Sciatic nerve (tissue), 2 donors: ENCODE results near the gene PRCP. TPM values are rescaled to one million over a fixed set of nuclear protein-coding genes. Genes with fewer than 3 reads are reported as not detected.

Source experiments
- ATAC-seq: fragments of 200-7000 bp; cut with Tn5 transposase; one replicate; pipeline ENCODE4 v1.9.1; 2020; ENCODE audit warnings: mild to moderate bottlenecking, moderate library complexity
- DNase-seq: peaks from one replicate; pipeline ENCODE4 v3.0.0-alpha.2; 2020; ENCODE audit warnings: low spot score
- intact Hi-C: fragments of 100-400 bp; cut with DNase I; formaldehyde crosslinking; loops from one replicate; pipeline ENCODE4 v1.14.2; 2022
- total RNA-seq: library from RNA; stranded (reverse); fragmentation: NEBNext Ultra II Directional; extraction: Animal tissue kit (Norgen Biotek cat#: 25700); gene quantifications from one replicate; pipeline ENCODE4 v1.2.1, GENCODE V29; 2021
- donor health status: DM: no; HTN: no; CAD: no.
- donor health status: DM: no; HTN: no; CAD: no.

PRCP gene
- total RNA-seq, 1 donor from 2014 or later = 82.7 TPM

GRCh38 chr11:82845356-82846353 is 54.6 kb downstream of the PRCP start:
- ATAC-seq (no peak), DNase-seq (no peak)
- intact Hi-C loops = no loop called here

- intact Hi-C loops = no loop called here
- ATAC-seq = no peak
- DNase-seq = no peak
These were observed 57.0 kb downstream of the PRCP start for GRCh38 chr11:82843057-82843795.

- no peak for DNase-seq
- peak; percentile 41 for ATAC-seq
- intact Hi-C loops = no loop called here
These were observed 58.2 kb downstream of the PRCP start for GRCh38 chr11:82842019-82842418.

- intact Hi-C loops = no loop called here
- DNase-seq (no peak), ATAC-seq (no peak)
These were observed 62.6 kb downstream of the PRCP start for GRCh38 chr11:82837650-82838049.

- intact Hi-C loops = no loop called here
- no peak for DNase-seq
- ATAC-seq = no peak
These were observed 67.2 kb downstream of the PRCP start for GRCh38 chr11:82832983-82833382.

- intact Hi-C loops = no loop called here
- no peak for ATAC-seq
- DNase-seq = no peak
These were observed 68.9 kb downstream of the PRCP start for GRCh38 chr11:82831364-82831763.

GRCh38 chr11:82830746-82831145 is 69.5 kb downstream of the PRCP start:
- no peak for DNase-seq
- ATAC-seq = no peak
- intact Hi-C loops = no loop called here

GRCh38 chr11:82829101-82829500 is 71.1 kb downstream of the PRCP start:
- ATAC-seq = no peak
- intact Hi-C loops = no loop called here
- no peak for DNase-seq

- no peak for ATAC-seq
- no peak for DNase-seq
- intact Hi-C loops = no loop called here
These were observed 71.8 kb downstream of the PRCP start for GRCh38 chr11:82828472-82828871.

- ATAC-seq (no peak), DNase-seq (no peak)
- intact Hi-C loops = no loop called here
These were observed 73.7 kb downstream of the PRCP start for GRCh38 chr11:82826526-82826925.

- intact Hi-C loops = no loop called here
- ATAC-seq (no peak), DNase-seq (no peak)
These were observed 76.3 kb downstream of the PRCP start for GRCh38 chr11:82823647-82824619.

GRCh38 chr11:82818409-82819043 is 81.7 kb downstream of the PRCP start:
- ATAC-seq (no peak), DNase-seq (no peak)
- intact Hi-C loops = no loop called here

GRCh38 chr11:82815406-82815805 is 84.8 kb downstream of the PRCP start:
- ATAC-seq (no peak), DNase-seq (no peak)
- intact Hi-C loops = no loop called here

GRCh38 chr11:82814379-82814778 is 85.9 kb downstream of the PRCP start:
- intact Hi-C loops = no loop called here
- no peak for DNase-seq
- ATAC-seq = no peak

GRCh38 chr11:82811369-82811768 is 88.9 kb downstream of the PRCP start:
- intact Hi-C loops = no loop called here
- ATAC-seq = no peak
- no peak for DNase-seq

GRCh38 chr11:82810738-82811137 is 89.5 kb downstream of the PRCP start:
- intact Hi-C loops = no loop called here
- no peak for ATAC-seq
- no peak for DNase-seq

- intact Hi-C loops = no loop called here
- DNase-seq (no peak), ATAC-seq (no peak)
These were observed 89.9 kb downstream of the PRCP start for GRCh38 chr11:82810326-82810725.

- intact Hi-C loops = no loop called here
- ATAC-seq (no peak), DNase-seq (no peak)
These were observed 92.6 kb downstream of the PRCP start for GRCh38 chr11:82807646-82808045.

GRCh38 chr11:82802710-82803109 is 97.5 kb downstream of the PRCP start:
- ATAC-seq (no peak), DNase-seq (no peak)
- intact Hi-C loops = no loop called here
